Activated CD8-positive, alpha-beta T cell treated with anti-CD3 and anti-CD28 coated beads for 36 hours (primary cell): ENCODE data around the gene SIRT6. TPM values are rescaled to one million over a fixed set of nuclear protein-coding genes. Genes with fewer than 3 reads are reported as not detected.
"Not testable (repeated sequence)": the region's sequence is repeated elsewhere in the genome, so short reads cannot be mapped to it uniquely, and the experiment has no call there.

Experiments used
- ATAC-seq: fragments of 200-7000 bp; cut with Tn5 transposase; one replicate; pipeline ENCODE4 v1.10.0; 2021; ENCODE audit warnings: mild to moderate bottlenecking, moderate library complexity
- CTCF ChIA-PET: fragments of 350-600 bp; sonication (Branson Sonifier 250); formaldehyde crosslinking; loops from one replicate; lab custom pipeline; 2021; ENCODE audit warnings: antibody characterized with exemption; lab: Charles Lee
- POLR2A ChIA-PET: fragments of 350-600 bp; sonication (Branson Sonifier 250); formaldehyde crosslinking; loops from one replicate; lab custom pipeline; 2021; ENCODE audit warnings: antibody characterized with exemption; lab: Charles Lee
- DNase-seq: peaks from one replicate; pipeline ENCODE4 v3.0.0-alpha.2; 2020
- H3K27ac Mint-ChIP-seq: one replicate; pipeline ENCODE4 v1.8.0; 2021; ENCODE audit warnings: mild to moderate bottlenecking, mixed read lengths
- H3K27me3 Mint-ChIP-seq: one replicate; pipeline ENCODE4 v1.8.0; 2021; ENCODE audit warnings: mixed read lengths
- H3K36me3 Mint-ChIP-seq: one replicate; pipeline ENCODE4 v1.8.0; 2021; ENCODE audit warnings: low read depth, mixed read lengths
- H3K4me1 Mint-ChIP-seq: one replicate; pipeline ENCODE4 v1.8.0; 2021; ENCODE audit warnings: low read depth, mixed read lengths
- H3K4me3 Mint-ChIP-seq: one replicate; pipeline ENCODE4 v1.8.0; 2021; ENCODE audit warnings: mild to moderate bottlenecking, moderate library complexity, mixed read lengths
- H3K9me3 Mint-ChIP-seq: one replicate; pipeline ENCODE4 v1.8.0; 2021; ENCODE audit warnings: mixed read lengths
- intact Hi-C: fragments of 100-400 bp; cut with micrococcal nuclease; formaldehyde crosslinking; loops from one replicate; pipeline ENCODE4 v1.10.0; 2022
- total RNA-seq, 2 experiments: library from RNA; stranded (reverse); gene quantifications; one replicate each; pipeline ENCODE4 v1.2.3, GENCODE V29; 2021
- TF ChIP-seq, protein P1 (sequence below): fragments of 200-600 bp; IDR thresholded peaks from one replicate; pipeline ENCODE4 v1.8.0; 2022; ENCODE audit warnings: antibody characterized with exemption, mild to moderate bottlenecking

Gene SIRT6
- 10 to 100 TPM; 26.9 to 28.3 TPM for total RNA-seq

- intact Hi-C loops = no loop called here
- Mint-ChIP-seq H3K27me3 (no peaks in the 10 kb centered on the region), H3K4me3 (peak within 1 kb of the TSS; percentile 98), H3K27ac (peak within 1 kb of the TSS; percentile 95), H3K4me1 (peaks cover 24% of the 10 kb centered on the region), H3K36me3 (peaks cover 9% of the 10 kb centered on the region), H3K9me3 (no peaks in the 10 kb centered on the region)
- TF ChIP-seq, protein P1, sequence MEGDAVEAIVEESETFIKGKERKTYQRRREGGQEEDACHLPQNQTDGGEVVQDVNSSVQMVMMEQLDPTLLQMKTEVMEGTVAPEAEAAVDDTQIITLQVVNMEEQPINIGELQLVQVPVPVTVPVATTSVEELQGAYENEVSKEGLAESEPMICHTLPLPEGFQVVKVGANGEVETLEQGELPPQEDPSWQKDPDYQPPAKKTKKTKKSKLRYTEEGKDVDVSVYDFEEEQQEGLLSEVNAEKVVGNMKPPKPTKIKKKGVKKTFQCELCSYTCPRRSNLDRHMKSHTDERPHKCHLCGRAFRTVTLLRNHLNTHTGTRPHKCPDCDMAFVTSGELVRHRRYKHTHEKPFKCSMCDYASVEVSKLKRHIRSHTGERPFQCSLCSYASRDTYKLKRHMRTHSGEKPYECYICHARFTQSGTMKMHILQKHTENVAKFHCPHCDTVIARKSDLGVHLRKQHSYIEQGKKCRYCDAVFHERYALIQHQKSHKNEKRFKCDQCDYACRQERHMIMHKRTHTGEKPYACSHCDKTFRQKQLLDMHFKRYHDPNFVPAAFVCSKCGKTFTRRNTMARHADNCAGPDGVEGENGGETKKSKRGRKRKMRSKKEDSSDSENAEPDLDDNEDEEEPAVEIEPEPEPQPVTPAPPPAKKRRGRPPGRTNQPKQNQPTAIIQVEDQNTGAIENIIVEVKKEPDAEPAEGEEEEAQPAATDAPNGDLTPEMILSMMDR = no peak
- ATAC-seq (peak; percentile 89), DNase-seq (peak; percentile 97)
- CTCF ChIA-PET = no interaction called here
- POLR2A ChIA-PET = no interaction called here
Observed at GRCh38 chr19:4182084-4182810, at the start of gene SIRT6, which contains the start of gene ANKRD24. TSS of gene SIRT6 (minus strand) at chr19:4182563. CDS start at chr19:4182539, 24 bp downstream. TSS of gene ANKRD24 (plus strand) at chr19:4182689. CDS start at chr19:4186426, 3,737 bp downstream.

DNA sequence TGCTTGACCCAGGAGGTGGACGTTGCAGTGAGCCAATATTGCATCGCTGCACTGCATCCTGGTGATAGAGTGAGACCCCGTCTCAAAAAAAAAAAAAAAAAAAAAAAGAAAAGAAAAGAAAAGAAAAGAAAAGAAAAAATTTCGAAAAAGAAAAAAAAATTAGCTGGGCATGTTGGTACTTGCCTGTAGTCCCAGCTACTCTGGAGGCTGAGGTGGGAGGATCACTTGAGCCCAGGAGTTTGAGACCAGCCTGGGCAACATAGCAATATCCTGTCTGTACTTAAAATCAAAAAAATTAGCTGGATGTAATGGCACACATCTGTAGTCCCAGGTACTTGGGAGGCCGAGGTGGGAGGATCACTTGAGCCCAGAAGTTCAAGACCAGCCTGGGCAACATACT lies 49.8 kb upstream of the SIRT6 start:
- H3K36me3 Mint-ChIP-seq, intact Hi-C loops, H3K9me3 Mint-ChIP-seq, H3K27ac Mint-ChIP-seq, ATAC-seq, DNase-seq, H3K4me3 Mint-ChIP-seq, H3K27me3 Mint-ChIP-seq, H3K4me1 Mint-ChIP-seq: not testable (repeated sequence)
- CTCF ChIA-PET = interaction anchor here (0.9 to 1.9 kb wide), 6 partner anchors 10 to 117 kb away, joined by 3 to 11 read pairs (median 5); no protein-coding TSS in a partner anchor
- POLR2A ChIA-PET = interaction anchor here (0.6 kb wide), 1 partner anchor 182 kb away, joined by 3 read pairs; no protein-coding TSS in a partner anchor

- H3K36me3 Mint-ChIP-seq, H3K9me3 Mint-ChIP-seq, H3K27me3 Mint-ChIP-seq, H3K27ac Mint-ChIP-seq, ATAC-seq, H3K4me3 Mint-ChIP-seq, H3K4me1 Mint-ChIP-seq, DNase-seq, intact Hi-C loops: not testable (repeated sequence)
- POLR2A ChIA-PET = interaction anchor here (0.6 kb wide), 1 partner anchor 182 kb away, joined by 3 read pairs; no protein-coding TSS in a partner anchor
- CTCF ChIA-PET = interaction anchor here (1.5 to 1.9 kb wide), 3 partner anchors 10 to 116 kb away, joined by 3 to 11 read pairs (median 5); no protein-coding TSS in a partner anchor
Observed at GRCh38 chr19:4231521-4231920, 49.2 kb upstream of the SIRT6 start.

- H3K27ac Mint-ChIP-seq, H3K9me3 Mint-ChIP-seq, ATAC-seq, H3K27me3 Mint-ChIP-seq, H3K36me3 Mint-ChIP-seq, intact Hi-C loops, DNase-seq, H3K4me3 Mint-ChIP-seq: not testable (repeated sequence)
- POLR2A ChIA-PET = interaction anchor here (1.1 to 1.4 kb wide), 3 partner anchors 14 to 219 kb away, joined by 3 to 4 read pairs (median 3); partner anchors contain the start of gene YJU2
- CTCF ChIA-PET = interaction anchor here (0.6 to 1.8 kb wide), 3 partner anchors 37 to 243 kb away, joined by 3 to 5 read pairs (median 4); no protein-coding TSS in a partner anchor
- peaks cover 13% of the 10 kb centered on the region for H3K4me1 Mint-ChIP-seq
Observed at GRCh38 chr19:4230237-4230636, 47.9 kb upstream of the SIRT6 start.

- CTCF ChIA-PET = interaction anchor here (0.6 to 1.8 kb wide), 3 partner anchors 38 to 242 kb away, joined by 3 to 5 read pairs (median 4); no protein-coding TSS in a partner anchor
- intact Hi-C loops = no loop called here
- DNase-seq (peak; percentile 89), ATAC-seq (peak; percentile 85)
- no peak within 1 kb of the TSS for H3K4me3 Mint-ChIP-seq
- POLR2A ChIA-PET = interaction anchor here (0.9 to 1.4 kb wide), 2 partner anchors 13 to 17 kb away, joined by 3 to 4 read pairs; partner anchors contain the start of gene YJU2
- H3K27ac Mint-ChIP-seq = no peak within 1 kb of the TSS
- H3K36me3 Mint-ChIP-seq = no peaks in the 10 kb centered on the region
- TF ChIP-seq, protein P1 = no peak
- no peaks in the 10 kb centered on the region for H3K9me3 Mint-ChIP-seq
- H3K4me1 Mint-ChIP-seq = peaks cover 13% of the 10 kb centered on the region
- peaks cover 9% of the 10 kb centered on the region for H3K27me3 Mint-ChIP-seq
Observed at GRCh38 chr19:4229179-4229931, 47.0 kb upstream of the SIRT6 start, which contains the start of gene EBI3. TSS of gene EBI3 (plus strand) at chr19:4229523. CDS start at chr19:4229551, 28 bp downstream.

- H3K36me3 Mint-ChIP-seq = no peaks in the 10 kb centered on the region
- ChIA-PET POLR2A (interaction anchor here (0.9 to 1.4 kb wide), 2 partner anchors 12 to 18 kb away, joined by 3 to 4 read pairs; partner anchors contain the start of gene YJU2), CTCF (interaction anchor here (1.8 kb wide), 1 partner anchor 123 kb away, joined by 5 read pairs; no protein-coding TSS in a partner anchor)
- H3K4me1 Mint-ChIP-seq = peaks cover 13% of the 10 kb centered on the region
- H3K27me3 Mint-ChIP-seq = peaks cover 7% of the 10 kb centered on the region
- no peak overlapping the region for H3K4me3 Mint-ChIP-seq
- intact Hi-C loops = no loop called here
- no peak overlapping the region for H3K27ac Mint-ChIP-seq
- TF ChIP-seq, protein P1 = no peak
- DNase-seq = no peak
- H3K9me3 Mint-ChIP-seq = no peaks in the 10 kb centered on the region
- ATAC-seq = no peak
Observed at GRCh38 chr19:4228765-4229178, 46.4 kb upstream of the SIRT6 start.
